K562 (cell line): ENCODE results near the gene ZNF574. TPM values are rescaled to one million over a fixed set of nuclear protein-coding genes. Genes with fewer than 3 reads are reported as not detected.

Experiments used
- CHCHD3 ChIP-seq: fragments of 250-450 bp; sonication (Bioruptor Pico); IDR thresholded peaks from 2 replicates; pipeline ENCODE4 v2.1.2; 2022; ENCODE audit warnings: mild to moderate bottlenecking
- ETV6 ChIP-seq, 3 experiments: fragments of 150-350 bp in 1 of 3; sonication (generic) in 1 of 3; formaldehyde crosslinking in 1 of 3; IDR thresholded peaks; 2 replicates each; pipeline versions ENCODE4 v1.6.1 to v1.8.0; 2014 to 2022; ENCODE audit warnings: borderline replicate concordance in 2 of 3, low read depth in 2 of 3, antibody characterized with exemption in 1 of 3, low read length in 1 of 3, mild to moderate bottlenecking in 1 of 3, missing genetic modification reagents in 1 of 3
- MYNN ChIP-seq, 2 experiments: sonication (generic); formaldehyde crosslinking in 1 of 2; IDR thresholded peaks; 2 replicates each; pipeline versions ENCODE4 v1.5.0 to v1.6.1; 2016 to 2020; ENCODE audit warnings: antibody characterized with exemption in 1 of 2, missing genetic modification reagents in 1 of 2
- NELFE ChIP-seq: IDR thresholded peaks from 2 replicates; pipeline ENCODE4 v1.6.1; 2011; ENCODE audit warnings: mild to moderate bottlenecking; ENCODE audit not compliant: insufficient read depth, insufficient read length
- NEUROD1 ChIP-seq: fragments of 150-350 bp; IDR thresholded peaks from 2 replicates; pipeline ENCODE4 v1.6.1; 2014; ENCODE audit warnings: borderline replicate concordance, low read length, low read depth; ENCODE audit not compliant: partially characterized antibody
- PCBP1 ChIP-seq: fragments of 200-400 bp; formaldehyde crosslinking; IDR thresholded peaks from 2 replicates; pipeline ENCODE4 v1.6.1; 2018; ENCODE audit warnings: mild to moderate bottlenecking, low read depth, low read length; ENCODE audit not compliant: poor library complexity, severe bottlenecking
- PHF8 ChIP-seq: fragments of 200-600 bp; sonication (generic); IDR thresholded peaks from 2 replicates; pipeline ENCODE4 v1.6.1; 2012; ENCODE audit warnings: mixed run types, mild to moderate bottlenecking, inconsistent platforms, low read length, moderate library complexity, borderline replicate concordance
- PPARD ChIP-seq: fragments of 250-450 bp; sonication (Bioruptor Pico); IDR thresholded peaks from 2 replicates; pipeline ENCODE4 v1.8.0; 2022; ENCODE audit warnings: inconsistent platforms, mild to moderate bottlenecking, moderate library complexity
- RBBP5 ChIP-seq: fragments of 200-600 bp; sonication (generic); IDR thresholded peaks from 2 replicates; pipeline ENCODE4 v1.6.1; 2012; ENCODE audit warnings: borderline replicate concordance, mild to moderate bottlenecking, low read length, control low read depth, inconsistent platforms; ENCODE audit not compliant: insufficient read depth, poor library complexity, severe bottlenecking
- SIN3A ChIP-seq, 2 experiments: fragments of 150-350 bp in 1 of 2; IDR thresholded peaks; 2 replicates each; pipeline ENCODE4 v1.6.1; 2011 to 2016; ENCODE audit warnings: borderline replicate concordance in 2 of 2, low read depth in 2 of 2, low read length in 2 of 2, mild to moderate bottlenecking in 2 of 2, moderate library complexity in 2 of 2; ENCODE audit not compliant: control insufficient read depth in 1 of 2
- SMAD1 ChIP-seq: fragments of 150-350 bp; IDR thresholded peaks from 2 replicates; pipeline ENCODE4 v1.6.1; 2014; ENCODE audit warnings: low read length, low read depth; ENCODE audit not compliant: partially characterized antibody
- SRSF9 ChIP-seq: fragments of 200-400 bp; formaldehyde crosslinking; IDR thresholded peaks from 2 replicates; pipeline ENCODE4 v1.6.1; 2017; ENCODE audit warnings: low read depth, low read length, borderline replicate concordance
- TAF7 ChIP-seq: fragments of 450-650 bp; IDR thresholded peaks from 2 replicates; pipeline ENCODE4 v1.6.1; 2016; ENCODE audit warnings: missing genetic modification characterization, missing compliant biosample characterization
- ZNF140 ChIP-seq: fragments of 250-450 bp; sonication (Bioruptor Pico); IDR thresholded peaks from 2 replicates; pipeline ENCODE4 v1.8.0; 2021; ENCODE audit warnings: moderate library complexity, mild to moderate bottlenecking, inconsistent platforms
- ZNF197 ChIP-seq: fragments of 200-800 bp; sonication (Bioruptor generic); IDR thresholded peaks from 2 replicates; pipeline ENCODE4 v1.6.1; 2016; ENCODE audit warnings: low read depth, missing genetic modification characterization, missing compliant biosample characterization
- polyA plus RNA-seq, 8 experiments: library from polyadenylated mRNA; depleted of rRNA in 4 of 8; stranded (reverse) in 5 of 8; unstranded in 3 of 8; fragments of >200 nt; fragmentation: Nextera tagmentation in 2 of 8; fragmentation: Illumina TruSeq in 1 of 8; extraction: Ambion mirVana in 2 of 8; extraction: Trizol in 1 of 8; gene quantifications; 2 replicates each; pipeline versions ENCODE4 v1.2.1 to v1.2.3, GENCODE V29; 2011 to 2014; ENCODE audit warnings: inconsistent platforms in 1 of 8, missing spikeins in 1 of 8
- total RNA-seq, 7 experiments: library from RNA; depleted of rRNA in 6 of 7; stranded (reverse); fragments of >200 nt in 6 of 7; fragmentation: Illumina TruSeq in 2 of 7; extraction: Trizol in 2 of 7; gene quantifications; 2 replicates each; pipeline versions ENCODE4 v1.2.1 to v1.2.3, GENCODE V29; 2011 to 2021; ENCODE audit warnings: low replicate concordance in 1 of 7
- TF ChIP-seq, protein P1 (sequence below): fragments of 450-650 bp; IDR thresholded peaks from 2 replicates; pipeline ENCODE4 v1.6.1; 2018; ENCODE audit warnings: mild to moderate bottlenecking, low read depth; ENCODE audit not compliant: partially characterized antibody
- TF ChIP-seq, protein P2 (sequence below): fragments of 200-800 bp; sonication (Bioruptor generic); IDR thresholded peaks from 2 replicates; pipeline ENCODE4 v1.6.1; 2017; ENCODE audit warnings: missing genetic modification characterization, missing compliant biosample characterization
- TF ChIP-seq, protein P3 (sequence below): fragments of 250-450 bp; sonication (Bioruptor Pico); IDR thresholded peaks from 2 replicates; pipeline ENCODE4 v1.4.0; 2020; ENCODE audit warnings: mild to moderate bottlenecking
- TF ChIP-seq, protein P4 (sequence below): fragments of 450-650 bp; formaldehyde crosslinking; IDR thresholded peaks from 2 replicates; pipeline ENCODE4 v1.4.0; 2022; ENCODE audit warnings: mild to moderate bottlenecking, moderate library complexity

The ZNF574 gene
- total and polyA plus RNA-seq, 9 of the 15 experiments (the other 6 are each of a cell fraction or from before 2014, with no cell fraction given): 0.24 to 20.7 (median 8.4) TPM

DNA sequence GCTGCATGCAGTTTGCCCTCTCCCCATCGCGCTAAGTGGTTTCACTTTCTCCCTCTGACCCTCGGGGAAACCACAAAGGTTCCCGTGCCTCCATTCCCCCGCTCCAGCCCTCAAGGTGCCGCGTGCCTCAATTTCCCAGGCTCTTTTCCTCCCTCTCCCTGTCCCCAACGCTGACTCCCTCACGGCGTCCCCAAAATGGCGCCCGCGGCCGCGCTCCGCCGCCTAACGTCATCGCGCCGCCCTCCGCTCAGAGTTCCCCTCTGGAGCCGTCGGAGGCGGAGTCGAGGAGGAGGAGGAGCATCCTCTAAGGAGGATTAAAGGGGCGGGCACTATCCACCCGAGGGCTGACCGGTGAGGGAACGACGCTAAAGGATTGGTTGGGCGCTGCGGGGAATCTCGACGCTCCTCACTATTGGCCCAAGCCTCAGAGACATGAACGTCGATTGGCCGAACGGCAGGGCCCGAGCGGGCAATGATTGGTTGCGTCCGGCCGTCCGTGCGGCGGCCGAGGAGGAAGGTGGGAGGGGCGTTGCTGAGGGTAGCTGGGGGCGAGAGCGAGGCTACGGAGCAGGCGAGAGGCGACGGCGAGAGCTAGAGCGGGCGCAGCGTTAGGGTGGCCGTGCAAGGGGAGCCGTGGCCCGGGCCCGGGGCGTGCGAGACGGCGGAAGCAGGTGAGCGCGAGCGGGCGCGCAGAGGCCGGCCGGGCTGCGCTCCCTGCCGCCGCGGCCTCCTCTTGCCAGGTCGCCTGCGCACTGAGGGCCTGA is at the start of gene ZNF574 (continued):
- TF ChIP-seq PPARD (CRISPR knock-in tag) (no peak), PHF8 (peak; percentile 99), ZNF197 (CRISPR knock-in tag) (0 out of 2 replicates have a peak, but pooled peaks have one; percentile 5), NEUROD1 (peak; percentile 99), SMAD1 (peak; percentile 89), MYNN (IDR thresholded peaks at IDR 0.05) (no peak), MYNN (CRISPR knock-in tag; IDR thresholded peaks at IDR 0.05) (no peak), SIN3A (IDR thresholded peaks at IDR 0.05; ENCODE audit: borderline replicate concordance in 2 of 2, control insufficient read depth in 1 of 2, low read depth in 2 of 2, low read length in 2 of 2) (peak; percentile 32 to 58; a peak in 1 of 4 replicates), NELFE (no peak), PCBP1 (peak; percentile 80), ZNF140 (CRISPR knock-in tag) (no peak), CHCHD3 (CRISPR knock-in tag) (peak; percentile 35; the same call in 1 of the 2 replicates), TAF7 (tag) (peak; percentile 94), SRSF9 (no peak), ETV6 (IDR thresholded peaks at IDR 0.05; ENCODE audit: borderline replicate concordance in 1 of 2, low read depth in 2 of 2, low read length in 1 of 2) (no peak), ETV6 (CRISPR knock-in tag; IDR thresholded peaks at IDR 0.05; ENCODE audit: borderline replicate concordance) (no peak), RBBP5 (peak; percentile 70)
- TF ChIP-seq, protein P1, sequence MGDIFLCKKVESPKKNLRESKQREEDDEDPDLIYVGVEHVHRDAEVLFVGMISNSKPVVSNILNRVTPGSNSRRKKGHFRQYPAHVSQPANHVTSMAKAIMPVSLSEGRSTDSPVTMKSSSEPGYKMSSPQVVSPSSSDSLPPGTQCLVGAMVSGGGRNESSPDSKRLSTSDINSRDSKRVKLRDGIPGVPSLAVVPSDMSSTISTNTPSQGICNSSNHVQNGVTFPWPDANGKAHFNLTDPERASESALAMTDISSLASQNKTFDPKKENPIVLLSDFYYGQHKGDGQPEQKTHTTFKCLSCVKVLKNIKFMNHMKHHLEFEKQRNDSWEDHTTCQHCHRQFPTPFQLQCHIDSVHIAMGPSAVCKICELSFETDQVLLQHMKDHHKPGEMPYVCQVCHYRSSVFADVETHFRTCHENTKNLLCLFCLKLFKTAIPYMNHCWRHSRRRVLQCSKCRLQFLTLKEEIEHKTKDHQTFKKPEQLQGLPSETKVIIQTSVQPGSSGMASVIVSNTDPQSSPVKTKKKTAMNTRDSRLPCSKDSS: no peak
- TF ChIP-seq, protein P2, sequence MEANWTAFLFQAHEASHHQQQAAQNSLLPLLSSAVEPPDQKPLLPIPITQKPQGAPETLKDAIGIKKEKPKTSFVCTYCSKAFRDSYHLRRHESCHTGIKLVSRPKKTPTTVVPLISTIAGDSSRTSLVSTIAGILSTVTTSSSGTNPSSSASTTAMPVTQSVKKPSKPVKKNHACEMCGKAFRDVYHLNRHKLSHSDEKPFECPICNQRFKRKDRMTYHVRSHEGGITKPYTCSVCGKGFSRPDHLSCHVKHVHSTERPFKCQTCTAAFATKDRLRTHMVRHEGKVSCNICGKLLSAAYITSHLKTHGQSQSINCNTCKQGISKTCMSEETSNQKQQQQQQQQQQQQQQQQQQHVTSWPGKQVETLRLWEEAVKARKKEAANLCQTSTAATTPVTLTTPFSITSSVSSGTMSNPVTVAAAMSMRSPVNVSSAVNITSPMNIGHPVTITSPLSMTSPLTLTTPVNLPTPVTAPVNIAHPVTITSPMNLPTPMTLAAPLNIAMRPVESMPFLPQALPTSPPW (CRISPR knock-in tag): peak; percentile 74
- TF ChIP-seq, protein P3, sequence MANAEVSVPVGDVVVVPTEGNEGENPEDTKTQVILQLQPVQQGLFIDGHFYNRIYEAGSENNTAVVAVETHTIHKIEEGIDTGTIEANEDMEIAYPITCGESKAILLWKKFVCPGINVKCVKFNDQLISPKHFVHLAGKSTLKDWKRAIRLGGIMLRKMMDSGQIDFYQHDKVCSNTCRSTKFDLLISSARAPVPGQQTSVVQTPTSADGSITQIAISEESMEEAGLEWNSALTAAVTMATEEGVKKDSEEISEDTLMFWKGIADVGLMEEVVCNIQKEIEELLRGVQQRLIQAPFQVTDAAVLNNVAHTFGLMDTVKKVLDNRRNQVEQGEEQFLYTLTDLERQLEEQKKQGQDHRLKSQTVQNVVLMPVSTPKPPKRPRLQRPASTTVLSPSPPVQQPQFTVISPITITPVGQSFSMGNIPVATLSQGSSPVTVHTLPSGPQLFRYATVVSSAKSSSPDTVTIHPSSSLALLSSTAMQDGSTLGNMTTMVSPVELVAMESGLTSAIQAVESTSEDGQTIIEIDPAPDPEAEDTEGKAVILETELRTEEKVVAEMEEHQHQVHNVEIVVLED: peak; percentile 86
- TF ChIP-seq, protein P4, sequence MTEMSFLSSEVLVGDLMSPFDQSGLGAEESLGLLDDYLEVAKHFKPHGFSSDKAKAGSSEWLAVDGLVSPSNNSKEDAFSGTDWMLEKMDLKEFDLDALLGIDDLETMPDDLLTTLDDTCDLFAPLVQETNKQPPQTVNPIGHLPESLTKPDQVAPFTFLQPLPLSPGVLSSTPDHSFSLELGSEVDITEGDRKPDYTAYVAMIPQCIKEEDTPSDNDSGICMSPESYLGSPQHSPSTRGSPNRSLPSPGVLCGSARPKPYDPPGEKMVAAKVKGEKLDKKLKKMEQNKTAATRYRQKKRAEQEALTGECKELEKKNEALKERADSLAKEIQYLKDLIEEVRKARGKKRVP (CRISPR knock-in tag): 0 out of 2 replicates have a peak, but pooled peaks have one; percentile 37
